Measurements from ENCODE around the gene HSCB. TPM values are rescaled to one million over a fixed set of nuclear protein-coding genes. Genes with fewer than 3 reads are reported as not detected.

The HSCB gene
- total and polyA plus RNA-seq, 7 donors, result 16.6 to 67.5 (median 29.9) TPM

GRCh38 chr22:28792491-28793383 lies 50.9 kb downstream of the HSCB start:
- Histone ChIP-seq H3K9me3 (no peaks in the 10 kb centered on the region), H3K36me3 (peaks cover 22 to 54% (median 30%) of the 10 kb centered on the region in 4 donors), H3K4me1 (peaks cover 0 to 43% (median 22%) of the 10 kb centered on the region in 4 donors), H3K27ac (no peak overlapping the region), H3K4me3 (no peak overlapping the region), H3K27me3 (no peaks in the 10 kb centered on the region)
- no peak for TF ChIP-seq POLR2AphosphoS5 (IDR thresholded peaks at IDR 0.05)
- TF ChIP-seq POLR2A (IDR thresholded peaks at IDR 0.05), result no peak
- TF ChIP-seq EP300 (IDR thresholded peaks at IDR 0.05), result no peak
- no peak for TF ChIP-seq CTCF (IDR thresholded peaks at IDR 0.05)
- WGBS, 2 donors, result 78 to 79% methylated on average over 15 of the region's 15 CpGs
- no peak for DNase-seq
- intact Hi-C loops (cut with DNase I), result no loop called here

DNA sequence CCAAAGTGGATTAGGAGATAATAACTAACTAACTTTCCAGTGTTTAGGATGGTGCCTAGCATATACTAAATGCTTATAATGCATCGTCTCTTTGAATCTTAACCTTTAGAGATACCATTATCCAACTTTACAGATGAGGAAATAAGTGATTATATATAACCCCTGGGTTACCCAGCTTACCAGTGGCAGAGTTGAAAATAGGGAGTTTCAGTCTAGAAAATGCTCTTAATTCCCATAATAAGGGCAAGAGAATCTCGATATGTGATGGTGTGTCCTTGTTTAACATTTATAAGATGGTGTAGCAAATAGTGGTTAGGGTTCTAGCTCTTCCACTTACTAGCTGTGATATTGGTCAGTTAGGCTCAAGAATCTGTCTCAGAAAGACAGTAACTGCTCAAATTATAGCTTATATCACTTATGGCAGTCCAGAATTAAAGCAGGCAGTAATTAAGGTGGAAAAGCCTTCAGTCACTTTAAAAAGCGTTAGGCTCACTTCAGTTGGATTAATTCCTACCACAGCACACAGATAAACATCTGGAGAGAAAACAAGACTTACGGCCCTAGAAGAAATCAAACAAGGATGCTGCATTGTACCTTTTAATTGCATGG lies 52.2 kb downstream of the HSCB start:
- no peaks in the 10 kb centered on the region for H3K9me3 ChIP-seq
- peaks cover 22 to 52% (median 30%) of the 10 kb centered on the region in 4 donors for H3K36me3 ChIP-seq
- TF ChIP-seq POLR2A (IDR thresholded peaks at IDR 0.05) (no peak), POLR2AphosphoS5 (IDR thresholded peaks at IDR 0.05) (no peak)
- H3K27me3 ChIP-seq, result no peaks in the 10 kb centered on the region
- 56 to 79% methylated on average over 4 of the region's 4 CpGs for WGBS, 2 donors
- no peak for DNase-seq
- H3K4me1 ChIP-seq, result peaks cover 0 to 48% (median 33%) of the 10 kb centered on the region in 4 donors
- H3K4me3 ChIP-seq, result no peak overlapping the region
- no peak overlapping the region for H3K27ac ChIP-seq
- intact Hi-C loops (cut with DNase I), result no loop called here

- H3K27ac ChIP-seq, result peak overlapping the region in 1 of 4 donors; percentile 9
- no peak overlapping the region for H3K4me3 ChIP-seq
- peaks cover 0 to 50% (median 33%) of the 10 kb centered on the region in 4 donors for H3K4me1 ChIP-seq
- intact Hi-C loops (cut with DNase I), result no loop called here
- H3K36me3 ChIP-seq, result peaks cover 22 to 52% (median 26%) of the 10 kb centered on the region in 4 donors
- H3K9me3 ChIP-seq, result no peaks in the 10 kb centered on the region
- no peaks in the 10 kb centered on the region for H3K27me3 ChIP-seq
- 72 to 83% methylated on average over 6 of the region's 6 CpGs for WGBS, 2 donors
- DNase-seq, result no peak
- TF ChIP-seq CTCF (IDR thresholded peaks at IDR 0.05), result no peak
- TF ChIP-seq POLR2A (IDR thresholded peaks at IDR 0.05), result no peak
- no peak for TF ChIP-seq EP300 (IDR thresholded peaks at IDR 0.05)
- TF ChIP-seq POLR2AphosphoS5 (IDR thresholded peaks at IDR 0.05), result no peak
These were observed 53.3 kb downstream of the HSCB start for GRCh38 chr22:28795071-28795693.

DNA sequence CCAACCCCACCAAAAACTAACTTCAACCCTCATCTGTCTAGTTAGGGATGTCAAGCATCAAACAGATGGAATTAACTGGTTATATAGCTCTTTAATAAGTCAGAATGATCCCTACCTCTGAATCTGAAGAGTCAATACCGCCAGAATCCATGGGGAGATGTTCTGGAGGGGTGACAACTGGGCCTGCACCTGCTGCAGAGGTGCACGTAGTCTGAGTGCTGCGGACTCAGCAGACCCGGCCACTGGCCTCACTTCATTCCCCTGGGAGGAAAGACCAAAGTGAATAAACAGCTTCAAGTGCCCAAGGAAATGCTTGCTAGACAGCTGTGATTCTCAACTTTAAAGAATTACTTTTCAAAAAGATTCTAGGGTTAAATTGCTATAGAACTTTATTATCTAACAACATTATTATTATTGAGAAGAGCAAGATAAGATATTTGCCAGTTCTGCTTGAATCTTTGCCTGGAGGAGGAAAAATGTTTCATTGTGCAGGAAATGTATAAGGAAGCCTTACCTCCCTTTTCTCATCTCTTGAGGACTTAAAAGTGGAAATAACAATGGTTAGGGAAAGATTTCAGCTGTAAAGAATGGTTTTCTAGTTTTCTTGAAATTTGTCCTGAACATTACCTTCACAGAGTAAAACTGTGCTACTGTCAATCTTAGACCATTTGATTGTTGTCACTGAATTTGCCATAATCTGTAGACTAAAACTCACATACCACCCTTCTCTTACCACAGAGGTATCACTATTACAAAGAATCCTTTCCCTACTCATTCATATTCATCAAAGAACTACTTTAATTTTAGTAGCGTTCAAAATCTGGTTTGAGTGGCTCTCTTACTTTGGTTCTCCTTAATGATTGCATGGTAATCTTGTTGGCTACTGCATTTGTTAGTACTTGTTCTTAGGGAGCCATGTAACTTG lies 54.4 kb downstream of the HSCB start:
- no peak for DNase-seq
- intact Hi-C loops (cut with DNase I), result no loop called here
- Histone ChIP-seq H3K9me3 (no peaks in the 10 kb centered on the region), H3K27ac (peak overlapping the region in 2 of 4 donors; percentile 9 to 21), H3K36me3 (peaks cover 22 to 52% (median 26%) of the 10 kb centered on the region in 4 donors), H3K27me3 (no peaks in the 10 kb centered on the region), H3K4me1 (peaks cover 0 to 52% (median 36%) of the 10 kb centered on the region in 4 donors), H3K4me3 (no peak overlapping the region)
- no peak for TF ChIP-seq POLR2A (IDR thresholded peaks at IDR 0.05)
- WGBS, 2 donors, result 75 to 81% methylated on average over 5 of the region's 5 CpGs

All from sigmoid colon (tissue), 7 donors.